GM21825 (cell line): ENCODE measurements around the gene CARD16.
A peak's percentile ranks its signal among the peaks of the same experiment; 100 is the strongest.
"Not testable (repeated sequence)": the region's sequence is repeated elsewhere in the genome, so short reads cannot be mapped to it uniquely, and the experiment has no call there.

ENCODE experiments used
- ATAC-seq: cut with Tn5 transposase; IDR thresholded peaks from one replicate; pipeline ENCODE4 v1.9.1; 2021; ENCODE audit warnings: mild to moderate bottlenecking, moderate library complexity; ENCODE audit not compliant: unreplicated experiment

CARD16 gene

GRCh38 chr11:105044557-105045524, at the start of gene CARD16:
TSS of gene CARD16 (minus strand) at chr11:105045335. CDS start at chr11:105045297, 38 bp downstream.
- ATAC-seq: peak; percentile 100

- no peak for ATAC-seq
Measured at GRCh38 chr11:105092256-105093239, 47.4 kb upstream of the CARD16 start.

GRCh38 chr11:105081412-105082150, 36.4 kb upstream of the CARD16 start:
- no peak for ATAC-seq

GRCh38 chr11:105080171-105080906, 35.2 kb upstream of the CARD16 start:
- not testable (repeated sequence) for ATAC-seq

GRCh38 chr11:105078283-105078682, 33.1 kb upstream of the CARD16 start:
- no peak for ATAC-seq

- ATAC-seq: not testable (repeated sequence)
Measured at GRCh38 chr11:105077141-105077790, 32.1 kb upstream of the CARD16 start.

GRCh38 chr11:105074166-105074530, 29.0 kb upstream of the CARD16 start:
- ATAC-seq: no peak

GRCh38 chr11:105073456-105074165, 28.5 kb upstream of the CARD16 start:
- no peak for ATAC-seq

GRCh38 chr11:105072080-105072479, 26.9 kb upstream of the CARD16 start:
- not testable (repeated sequence) for ATAC-seq

- no peak for ATAC-seq
Measured at GRCh38 chr11:105071089-105071732, 26.1 kb upstream of the CARD16 start.

GRCh38 chr11:105070306-105070705, 25.2 kb upstream of the CARD16 start:
- ATAC-seq: no peak

GRCh38 chr11:105069749-105070148, 24.6 kb upstream of the CARD16 start:
- ATAC-seq: not testable (repeated sequence)

- ATAC-seq: not testable (repeated sequence)
Measured at GRCh38 chr11:105063245-105063941, 18.3 kb upstream of the CARD16 start.

GRCh38 chr11:105057432-105057831, 12.3 kb upstream of the CARD16 start:
- ATAC-seq: no peak

GRCh38 chr11:105056446-105056845, 11.3 kb upstream of the CARD16 start:
- no peak for ATAC-seq

GRCh38 chr11:105054723-105055493, 9.8 kb upstream of the CARD16 start:
- ATAC-seq: no peak

- ATAC-seq: no peak
Measured at GRCh38 chr11:105052487-105052886, 7.4 kb upstream of the CARD16 start.
